Ishikawa (cell line): ENCODE measurements around the gene HBA2.

Source experiments
- CEBPB ChIP-seq: IDR thresholded peaks from 2 replicates; pipeline ENCODE4 v1.6.1; 2012
- EP300 ChIP-seq: IDR thresholded peaks from 2 replicates; pipeline ENCODE4 v1.6.1; 2012; ENCODE audit warnings: borderline replicate concordance
- FOXM1 ChIP-seq: IDR thresholded peaks from 2 replicates; pipeline ENCODE4 v1.6.1; 2012; ENCODE audit warnings: low read depth, borderline replicate concordance
- NFIC ChIP-seq: IDR thresholded peaks from 2 replicates; pipeline ENCODE4 v1.6.1; 2012
- RAD21 ChIP-seq: IDR thresholded peaks from 2 replicates; pipeline ENCODE4 v1.6.1; 2012; ENCODE audit warnings: low read depth
- TAF1 ChIP-seq: IDR thresholded peaks from 2 replicates; pipeline ENCODE4 v1.6.1; 2012; ENCODE audit warnings: low read depth, mild to moderate bottlenecking
- TEAD4 ChIP-seq: IDR thresholded peaks from 2 replicates; pipeline ENCODE4 v1.6.1; 2012
- YY1 ChIP-seq: IDR thresholded peaks from 2 replicates; pipeline ENCODE4 v1.6.1; 2012; ENCODE audit warnings: low read depth
- TF ChIP-seq, protein P1 (sequence below): IDR thresholded peaks from 2 replicates; pipeline ENCODE4 v1.6.1; 2012; ENCODE audit warnings: low read depth, mild to moderate bottlenecking
- TF ChIP-seq, protein P2 (sequence below): IDR thresholded peaks from 2 replicates; pipeline ENCODE4 v1.6.1; 2012
- TF ChIP-seq, protein P3 (sequence below): IDR thresholded peaks from 2 replicates; pipeline ENCODE4 v1.6.1; 2012

DNA sequence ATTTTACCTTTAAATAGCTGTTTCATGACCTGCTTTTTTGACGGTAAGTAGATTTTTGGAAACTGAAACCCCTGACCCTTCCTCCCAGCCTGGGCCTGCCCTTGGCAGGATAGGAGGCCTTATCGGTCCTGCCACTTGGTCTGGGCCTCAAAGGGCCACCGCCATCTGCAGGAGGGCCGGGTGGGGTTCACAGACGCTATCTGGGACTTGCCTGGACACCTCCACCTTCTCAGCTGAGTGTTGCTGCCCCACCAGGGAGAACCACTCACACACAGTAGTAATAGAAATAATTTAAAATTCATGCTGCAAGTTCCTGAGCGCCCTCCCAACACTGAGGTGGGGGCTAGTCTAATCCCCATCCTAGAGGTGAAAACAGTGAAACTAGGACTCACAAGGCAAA, 29.6 kb upstream of the HBA2 start:
- TF ChIP-seq EP300 = no peak
- no peak for TF ChIP-seq TAF1
- no peak for TF ChIP-seq YY1
- TF ChIP-seq, protein P1, sequence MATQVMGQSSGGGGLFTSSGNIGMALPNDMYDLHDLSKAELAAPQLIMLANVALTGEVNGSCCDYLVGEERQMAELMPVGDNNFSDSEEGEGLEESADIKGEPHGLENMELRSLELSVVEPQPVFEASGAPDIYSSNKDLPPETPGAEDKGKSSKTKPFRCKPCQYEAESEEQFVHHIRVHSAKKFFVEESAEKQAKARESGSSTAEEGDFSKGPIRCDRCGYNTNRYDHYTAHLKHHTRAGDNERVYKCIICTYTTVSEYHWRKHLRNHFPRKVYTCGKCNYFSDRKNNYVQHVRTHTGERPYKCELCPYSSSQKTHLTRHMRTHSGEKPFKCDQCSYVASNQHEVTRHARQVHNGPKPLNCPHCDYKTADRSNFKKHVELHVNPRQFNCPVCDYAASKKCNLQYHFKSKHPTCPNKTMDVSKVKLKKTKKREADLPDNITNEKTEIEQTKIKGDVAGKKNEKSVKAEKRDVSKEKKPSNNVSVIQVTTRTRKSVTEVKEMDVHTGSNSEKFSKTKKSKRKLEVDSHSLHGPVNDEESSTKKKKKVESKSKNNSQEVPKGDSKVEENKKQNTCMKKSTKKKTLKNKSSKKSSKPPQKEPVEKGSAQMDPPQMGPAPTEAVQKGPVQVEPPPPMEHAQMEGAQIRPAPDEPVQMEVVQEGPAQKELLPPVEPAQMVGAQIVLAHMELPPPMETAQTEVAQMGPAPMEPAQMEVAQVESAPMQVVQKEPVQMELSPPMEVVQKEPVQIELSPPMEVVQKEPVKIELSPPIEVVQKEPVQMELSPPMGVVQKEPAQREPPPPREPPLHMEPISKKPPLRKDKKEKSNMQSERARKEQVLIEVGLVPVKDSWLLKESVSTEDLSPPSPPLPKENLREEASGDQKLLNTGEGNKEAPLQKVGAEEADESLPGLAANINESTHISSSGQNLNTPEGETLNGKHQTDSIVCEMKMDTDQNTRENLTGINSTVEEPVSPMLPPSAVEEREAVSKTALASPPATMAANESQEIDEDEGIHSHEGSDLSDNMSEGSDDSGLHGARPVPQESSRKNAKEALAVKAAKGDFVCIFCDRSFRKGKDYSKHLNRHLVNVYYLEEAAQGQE = no peak
- TF ChIP-seq, protein P2, sequence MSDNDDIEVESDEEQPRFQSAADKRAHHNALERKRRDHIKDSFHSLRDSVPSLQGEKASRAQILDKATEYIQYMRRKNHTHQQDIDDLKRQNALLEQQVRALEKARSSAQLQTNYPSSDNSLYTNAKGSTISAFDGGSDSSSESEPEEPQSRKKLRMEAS = no peak
- no peak for TF ChIP-seq RAD21
- no peak for TF ChIP-seq NFIC
- TF ChIP-seq, protein P3, sequence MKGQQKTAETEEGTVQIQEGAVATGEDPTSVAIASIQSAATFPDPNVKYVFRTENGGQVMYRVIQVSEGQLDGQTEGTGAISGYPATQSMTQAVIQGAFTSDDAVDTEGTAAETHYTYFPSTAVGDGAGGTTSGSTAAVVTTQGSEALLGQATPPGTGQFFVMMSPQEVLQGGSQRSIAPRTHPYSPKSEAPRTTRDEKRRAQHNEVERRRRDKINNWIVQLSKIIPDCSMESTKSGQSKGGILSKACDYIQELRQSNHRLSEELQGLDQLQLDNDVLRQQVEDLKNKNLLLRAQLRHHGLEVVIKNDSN = no peak
- TF ChIP-seq FOXM1 = no peak
- TF ChIP-seq CEBPB = no peak
- no peak for TF ChIP-seq TEAD4
